HG02759 (cell line): ENCODE measurements around the gene MKI67.

Source experiments
- ATAC-seq: cut with Tn5 transposase; IDR thresholded peaks from one replicate; pipeline ENCODE4 v1.9.1; 2021; ENCODE audit warnings: mild to moderate bottlenecking, moderate library complexity; ENCODE audit not compliant: unreplicated experiment

MKI67 gene

DNA sequence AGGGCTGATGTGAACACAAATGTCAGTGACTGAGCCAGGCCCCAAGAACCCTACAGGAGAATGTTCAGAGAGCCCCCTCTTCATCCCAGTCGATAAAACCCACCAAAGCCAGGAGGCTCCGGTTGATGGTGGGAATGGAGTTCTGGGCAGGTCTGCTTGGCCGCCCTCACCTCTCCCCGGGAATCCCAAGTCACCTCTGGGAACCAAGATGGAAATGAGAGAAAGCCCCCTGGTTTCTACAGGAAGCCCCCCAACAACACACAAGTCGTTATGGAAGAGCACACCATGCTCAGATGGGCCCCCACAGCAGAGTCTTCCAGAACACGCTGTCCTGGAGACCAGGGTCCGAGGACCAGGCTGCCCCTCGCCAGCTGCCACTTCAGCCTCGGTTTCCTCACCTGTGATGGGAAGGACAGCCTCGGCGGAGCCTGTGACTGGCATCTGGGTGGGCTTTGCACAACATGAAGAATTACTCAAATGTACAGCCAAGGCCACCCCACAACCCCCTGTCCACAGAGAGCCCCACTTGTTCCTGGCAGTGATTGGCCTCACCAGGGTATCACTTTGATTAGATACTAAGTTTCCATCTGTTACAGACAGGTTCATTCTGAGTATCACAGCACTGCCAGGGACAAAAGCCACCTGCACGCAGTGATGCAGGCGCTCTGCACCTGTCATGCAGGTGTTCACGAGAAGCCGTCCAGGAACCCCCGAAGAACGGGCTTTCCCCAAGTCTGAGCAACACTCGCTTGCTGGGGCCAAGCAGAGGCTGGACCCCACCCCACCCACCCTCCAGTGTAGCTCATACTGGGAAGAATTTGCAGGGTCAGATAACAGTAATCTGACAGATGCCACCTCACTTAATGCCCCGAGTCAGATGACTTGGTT, 57.6 kb downstream of the MKI67 start:
- ATAC-seq = peak; percentile 1

DNA sequence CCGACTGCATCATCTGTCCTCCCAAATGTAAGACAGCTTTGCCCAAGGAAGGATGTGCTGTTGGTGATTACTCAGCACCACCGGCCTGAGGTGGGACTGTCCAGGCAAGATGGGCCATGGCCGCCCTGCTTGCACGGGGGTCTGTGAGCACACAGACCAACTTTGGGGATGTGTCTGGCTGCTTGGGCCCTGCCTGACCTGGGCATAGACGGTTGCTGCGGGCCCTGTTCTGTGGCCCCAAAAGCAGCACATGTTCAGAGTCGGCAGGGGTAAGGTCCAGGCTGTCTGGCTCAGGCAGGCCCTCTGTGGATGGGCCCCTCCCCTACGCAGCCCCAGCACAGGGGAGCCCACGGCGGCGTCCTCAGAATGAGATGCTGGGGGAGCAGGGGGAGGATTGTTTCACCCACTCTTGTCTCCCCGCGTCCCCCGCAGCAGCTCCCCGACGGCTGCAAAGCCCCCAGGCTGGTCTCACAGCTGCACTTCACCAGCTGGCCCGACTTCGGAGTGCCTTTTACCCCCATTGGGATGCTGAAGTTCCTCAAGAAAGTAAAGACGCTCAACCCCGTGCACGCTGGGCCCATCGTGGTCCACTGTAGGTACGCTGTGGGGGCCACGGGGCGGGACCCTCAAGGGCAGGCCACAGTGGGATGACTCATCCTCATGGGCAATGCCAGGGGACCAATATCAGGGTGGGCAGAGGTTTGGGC, 58.4 kb downstream of the MKI67 start:
- ATAC-seq = no peak

DNA sequence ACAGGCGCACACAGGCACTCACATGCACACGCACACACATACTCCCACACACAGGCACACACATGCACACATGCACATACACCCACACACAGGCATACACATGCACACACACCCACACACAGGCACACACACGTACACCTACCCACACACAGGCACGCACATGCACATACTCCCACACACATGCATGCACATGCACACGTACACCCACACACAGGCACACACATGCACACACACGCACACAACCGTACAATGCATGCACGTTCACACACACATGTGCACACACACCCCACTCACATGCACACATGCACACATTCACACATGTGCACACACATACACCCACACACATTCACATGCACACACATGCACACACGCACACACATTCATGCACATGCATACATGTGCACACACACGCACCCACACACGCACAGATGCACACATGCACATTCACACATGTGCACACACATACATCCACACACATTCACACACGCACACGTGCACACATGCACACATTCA, 59.3 kb downstream of the MKI67 start:
- no peak for ATAC-seq

DNA sequence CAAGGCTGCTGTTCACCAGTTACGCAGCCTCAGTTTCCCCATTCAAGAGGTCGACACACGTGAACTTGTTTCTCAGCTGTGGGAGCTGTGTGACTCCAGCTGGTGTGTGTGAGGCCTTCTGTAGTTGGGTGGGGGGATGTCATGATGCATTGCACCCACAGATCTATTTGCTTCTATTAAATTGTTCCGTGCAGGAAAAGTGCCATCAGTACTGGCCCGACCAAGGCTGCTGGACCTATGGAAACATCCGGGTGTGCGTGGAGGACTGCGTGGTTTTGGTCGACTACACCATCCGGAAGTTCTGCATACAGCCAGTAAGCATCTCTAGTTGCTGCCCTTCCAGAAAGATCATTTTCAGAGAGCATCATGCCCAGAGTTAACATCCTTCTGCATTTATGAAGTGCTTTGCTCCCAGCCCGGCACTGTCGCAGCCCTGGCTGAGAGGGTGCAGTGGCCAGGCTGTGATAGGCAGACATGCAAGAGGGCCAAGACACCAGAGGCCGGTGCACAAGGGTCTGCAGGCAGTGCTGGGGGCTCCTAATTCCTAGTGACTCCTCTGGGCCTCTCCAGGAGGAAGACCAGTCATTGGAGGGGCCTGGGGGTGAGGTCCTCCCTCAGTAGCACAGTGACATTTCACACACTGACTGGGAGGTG, 60.2 kb downstream of the MKI67 start:
- ATAC-seq = no peak

DNA sequence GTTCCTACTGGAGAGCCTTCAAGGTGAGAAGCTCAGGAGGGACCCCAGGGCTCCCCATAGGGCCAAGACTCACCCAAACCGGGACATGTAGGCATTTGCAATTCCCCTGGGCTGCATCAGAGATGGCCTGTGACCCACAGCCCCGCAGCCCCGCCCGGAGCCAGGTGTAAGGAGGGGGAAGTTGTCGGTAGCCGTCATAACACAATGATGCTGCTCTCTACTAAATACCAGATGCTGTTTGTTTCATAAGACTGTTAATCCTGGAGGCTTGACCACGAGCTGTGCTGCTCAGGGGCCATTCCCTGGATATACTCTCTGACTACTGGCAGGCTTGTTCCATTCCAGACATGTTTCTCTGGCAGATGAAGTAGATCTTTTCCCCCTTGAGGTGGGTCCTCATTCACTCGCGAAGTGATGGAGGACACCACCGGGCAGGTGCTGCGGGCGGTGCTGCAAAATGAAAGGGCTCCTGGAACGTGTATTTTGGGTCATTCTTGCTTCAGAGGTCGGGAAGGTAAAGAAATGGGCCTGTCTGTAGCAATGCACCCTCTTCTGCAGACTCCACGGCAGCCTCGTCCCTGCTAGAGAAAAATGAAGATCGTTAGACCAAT, 61.1 kb downstream of the MKI67 start:
- ATAC-seq = no peak

DNA sequence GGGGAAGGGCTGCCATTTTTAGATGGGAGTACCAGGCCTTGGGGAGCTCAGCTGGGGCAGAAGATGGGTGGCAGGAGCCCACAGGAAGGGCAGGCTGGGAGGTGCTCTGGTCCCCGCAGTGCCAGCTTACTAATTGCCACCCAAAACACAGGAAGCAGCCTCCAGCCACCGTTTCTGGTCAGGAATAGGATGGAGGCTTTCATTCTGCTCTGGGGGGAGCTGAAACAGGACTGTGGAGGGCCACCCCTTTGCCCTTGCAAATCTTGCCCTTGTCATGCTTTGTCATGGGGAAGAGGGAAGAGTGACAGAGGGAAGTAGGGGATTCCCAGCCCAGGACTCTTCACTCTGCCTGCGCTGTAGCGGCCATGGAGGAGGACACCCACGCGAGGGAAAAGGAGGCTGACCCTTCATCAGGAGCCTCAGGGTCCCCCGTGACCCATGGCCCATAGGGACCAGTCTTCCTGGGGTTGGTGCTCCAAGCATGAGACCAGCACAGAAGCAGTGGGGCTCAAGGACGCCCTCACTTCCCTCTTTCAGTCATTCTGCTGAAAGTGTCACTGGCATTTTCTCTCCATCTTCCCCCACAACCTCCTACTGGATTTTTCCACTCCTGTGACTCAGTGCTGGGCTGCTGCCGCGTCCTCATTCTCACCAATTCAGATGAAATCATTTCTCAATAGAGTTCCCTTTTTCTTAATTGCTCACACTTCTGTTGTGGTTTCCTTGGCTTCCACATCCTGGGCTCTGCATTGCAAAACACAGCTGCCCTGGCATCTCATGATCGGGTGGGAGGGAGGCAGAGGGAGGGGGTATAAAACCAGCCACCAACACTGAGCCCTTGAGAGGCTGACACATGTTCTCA, 61.9 kb downstream of the MKI67 start:
- peak; percentile 57 for ATAC-seq

DNA sequence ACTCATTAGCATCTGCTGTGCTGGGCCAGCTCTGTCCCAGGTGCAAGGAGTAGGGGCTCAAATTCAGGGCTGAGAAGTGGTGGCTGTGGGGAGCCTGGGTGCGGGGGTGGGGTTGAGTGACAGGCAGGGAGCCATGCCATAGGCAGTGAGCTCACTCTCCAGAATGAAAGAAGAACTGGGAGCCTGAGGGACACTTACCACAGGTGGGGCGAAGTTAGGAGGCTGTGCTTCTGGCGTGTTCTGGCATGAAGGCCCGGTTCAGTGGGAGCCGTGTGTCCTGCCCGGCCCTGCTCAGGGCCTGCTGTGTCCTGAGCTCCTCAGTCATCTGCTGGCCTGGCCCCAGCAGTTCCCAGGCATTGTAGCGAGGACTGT, 62.5 kb downstream of the MKI67 start:
- peak; percentile 24 for ATAC-seq

DNA sequence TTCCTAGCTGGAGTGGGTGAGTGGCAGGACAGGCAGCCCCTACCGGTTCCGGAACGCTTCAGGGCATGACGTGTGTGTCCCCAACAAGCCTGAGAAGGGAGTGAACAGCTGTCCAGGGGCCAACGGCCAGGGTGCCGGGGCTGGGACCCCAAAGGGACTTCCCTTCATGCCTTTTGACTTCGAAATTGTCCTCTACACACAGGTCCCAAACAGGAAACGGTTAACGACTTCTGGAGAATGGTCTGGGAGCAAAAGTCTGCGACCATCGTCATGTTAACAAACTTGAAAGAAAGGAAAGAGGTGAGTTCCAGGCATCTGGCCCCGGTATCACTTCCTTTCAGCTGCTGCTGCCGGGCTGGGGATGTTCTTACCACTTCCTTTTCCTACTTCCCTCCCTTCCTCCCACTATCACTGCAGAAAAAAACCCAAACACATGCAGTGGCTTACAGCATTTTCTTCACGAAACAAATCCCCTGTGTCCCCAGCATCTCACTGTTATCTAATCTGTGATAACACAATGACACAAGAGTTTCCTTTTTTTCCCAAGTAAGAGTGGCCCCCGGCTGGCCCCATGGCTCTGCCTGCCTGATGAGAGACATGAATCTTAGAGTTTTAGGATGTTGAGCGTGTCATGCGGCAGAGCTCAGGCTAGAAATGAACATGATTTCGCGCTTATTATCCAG, 63.2 kb downstream of the MKI67 start:
- peak; percentile 47 for ATAC-seq

DNA sequence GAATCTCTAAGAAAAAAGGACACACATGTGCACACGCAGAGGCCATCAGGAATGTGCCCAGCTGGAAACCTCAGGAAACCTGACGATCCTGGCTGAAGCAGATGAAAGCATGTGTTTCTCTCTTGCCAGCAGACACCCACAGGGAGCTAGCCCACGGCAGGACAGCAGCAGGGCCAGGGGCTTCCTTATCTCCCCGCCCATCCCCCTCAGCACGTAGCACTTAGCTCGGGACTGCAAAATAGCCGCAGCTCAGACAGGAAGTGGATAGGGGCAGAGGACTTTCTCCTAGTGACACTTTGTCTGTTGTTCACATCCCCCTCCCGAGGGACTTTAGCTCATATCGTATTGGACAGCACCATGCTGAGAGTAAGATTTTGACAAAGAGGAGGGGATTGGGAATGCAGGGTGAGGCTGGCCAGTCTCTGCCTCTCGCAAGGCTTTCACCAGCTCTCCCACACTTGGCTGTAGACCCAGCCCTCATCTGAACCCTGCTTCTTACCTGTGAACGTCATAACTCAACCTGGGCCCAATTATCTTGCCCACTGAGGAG, 63.8 kb downstream of the MKI67 start:
- peak; percentile 4 for ATAC-seq

DNA sequence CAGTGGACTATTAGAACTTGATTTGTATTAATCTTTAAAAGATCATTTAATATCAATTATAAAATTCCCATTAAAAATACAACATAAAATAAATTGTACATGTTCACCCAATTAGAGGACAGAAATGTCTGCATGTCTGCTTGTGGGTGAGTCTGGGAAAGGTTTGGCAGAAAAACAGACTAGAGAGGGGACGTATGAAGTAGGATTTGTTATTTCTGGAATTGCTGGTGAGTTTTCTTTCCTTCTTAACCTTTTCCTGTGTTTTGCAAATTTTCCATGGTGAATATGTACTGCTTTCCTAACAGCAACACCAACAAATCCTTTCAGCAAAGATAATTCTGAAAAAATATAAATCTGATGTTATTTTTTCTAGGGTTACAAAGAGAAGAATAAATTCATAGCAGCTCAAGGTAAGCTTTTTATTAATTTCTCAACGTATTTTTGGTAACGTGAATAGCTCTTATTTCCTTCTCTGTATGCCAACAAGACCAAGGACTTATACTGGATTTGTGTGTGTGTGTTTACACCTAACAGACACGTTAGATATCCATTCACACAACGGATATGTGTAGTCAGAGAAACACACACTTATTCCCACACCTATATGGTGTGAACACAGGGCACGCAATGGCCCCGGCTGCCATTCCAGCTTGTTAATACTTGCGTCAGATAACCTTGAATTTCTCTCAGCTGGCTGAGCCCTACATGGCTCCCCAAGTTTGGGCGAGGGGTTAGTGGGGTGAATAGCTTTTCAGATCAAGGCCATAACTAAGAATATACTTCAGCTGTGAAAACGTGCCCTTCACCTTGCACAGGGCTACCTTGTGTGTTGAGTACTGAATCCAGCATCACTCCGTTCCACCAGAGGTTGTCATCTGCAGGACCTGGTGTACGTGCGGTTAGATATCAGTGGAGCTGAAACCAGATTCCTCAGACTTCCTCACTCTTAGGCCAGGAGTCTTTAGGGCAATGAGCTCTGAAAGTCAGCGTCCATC, 64.6 kb downstream of the MKI67 start:
- ATAC-seq = no peak

DNA sequence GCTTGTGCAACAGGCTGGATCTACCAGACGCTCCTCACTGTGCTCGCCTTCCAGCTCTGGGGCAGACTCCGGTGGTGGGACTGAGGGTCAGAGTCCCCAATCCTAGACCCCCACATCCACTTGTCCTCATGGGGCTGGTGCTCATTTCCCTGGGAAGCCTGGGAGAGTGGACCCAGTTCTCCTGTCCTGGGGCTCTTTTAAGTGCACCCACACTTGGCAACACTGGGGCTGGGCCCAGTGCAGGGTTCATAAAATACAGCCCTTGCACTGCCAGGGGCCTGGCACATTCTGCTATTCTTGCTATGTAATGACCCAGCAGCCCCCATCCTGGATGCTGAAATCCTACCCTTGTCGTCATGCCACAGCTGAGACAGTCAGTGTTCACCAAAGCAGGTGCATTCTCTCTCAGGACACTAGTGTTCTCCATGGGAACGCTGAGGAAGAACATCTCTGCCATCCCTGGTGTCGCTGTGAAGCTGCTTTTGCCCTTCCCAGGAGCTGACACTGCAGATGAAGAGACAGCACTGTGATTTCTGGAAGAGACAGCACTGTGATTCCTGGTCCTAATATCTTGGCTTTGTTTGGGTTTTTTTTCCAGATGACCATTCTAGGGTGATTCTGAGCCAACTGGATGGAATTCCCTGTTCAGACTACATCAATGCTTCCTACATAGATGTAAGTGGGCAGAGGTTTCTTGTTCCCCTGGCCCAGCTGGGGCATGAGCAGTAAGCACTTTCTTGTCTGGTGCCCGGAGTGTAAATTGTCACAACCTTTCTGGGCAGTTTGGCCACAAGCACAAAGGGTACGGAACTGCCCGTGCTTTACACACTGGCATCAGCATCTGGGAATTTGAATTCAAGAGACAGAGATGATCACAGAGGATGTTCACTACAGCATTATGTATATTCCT, 65.6 kb downstream of the MKI67 start:
- ATAC-seq = no peak

DNA sequence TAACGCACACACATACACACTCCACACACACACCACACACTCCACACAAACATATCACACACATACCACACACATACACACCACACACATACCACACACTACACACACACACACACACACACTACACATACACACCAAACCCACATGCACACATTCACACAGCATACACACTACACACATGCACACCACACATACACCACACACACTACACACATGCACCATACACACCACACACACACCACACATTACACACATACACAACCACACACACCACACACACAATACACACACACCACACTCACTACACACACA, 66.3 kb downstream of the MKI67 start:
- no peak for ATAC-seq

DNA sequence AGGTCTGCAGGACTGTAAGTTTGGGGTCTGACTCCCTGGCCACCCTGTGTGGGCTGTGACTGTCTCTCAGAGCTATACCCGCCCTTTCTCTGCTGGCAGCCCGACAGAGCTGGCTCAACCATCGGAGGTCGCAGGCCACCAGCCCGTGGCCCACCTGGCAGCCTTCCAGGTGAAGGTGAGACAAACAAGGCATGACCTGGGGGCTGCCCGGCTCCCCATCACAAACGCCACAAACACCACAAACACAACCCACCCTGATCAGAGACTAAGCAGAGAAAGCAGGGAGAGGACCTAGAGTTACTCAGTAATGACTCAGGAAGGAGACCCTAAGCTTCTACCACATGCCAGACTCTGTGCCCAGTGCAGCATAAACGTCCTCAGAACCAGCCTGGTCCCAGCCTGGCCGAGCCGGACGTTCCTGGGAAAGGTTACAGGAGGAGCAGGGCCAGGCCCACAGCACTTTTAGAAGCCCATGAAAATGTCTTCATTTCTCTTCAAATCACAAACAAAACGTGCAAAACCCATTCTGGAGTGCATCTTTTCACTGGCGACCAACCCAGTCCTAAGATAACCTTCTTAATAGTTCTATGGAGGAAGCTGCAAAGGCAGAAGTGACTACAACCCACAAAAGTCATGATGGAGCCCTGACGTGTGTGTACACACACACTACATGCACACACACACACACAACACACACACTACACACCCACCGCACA, 66.8 kb downstream of the MKI67 start:
- no peak for ATAC-seq

DNA sequence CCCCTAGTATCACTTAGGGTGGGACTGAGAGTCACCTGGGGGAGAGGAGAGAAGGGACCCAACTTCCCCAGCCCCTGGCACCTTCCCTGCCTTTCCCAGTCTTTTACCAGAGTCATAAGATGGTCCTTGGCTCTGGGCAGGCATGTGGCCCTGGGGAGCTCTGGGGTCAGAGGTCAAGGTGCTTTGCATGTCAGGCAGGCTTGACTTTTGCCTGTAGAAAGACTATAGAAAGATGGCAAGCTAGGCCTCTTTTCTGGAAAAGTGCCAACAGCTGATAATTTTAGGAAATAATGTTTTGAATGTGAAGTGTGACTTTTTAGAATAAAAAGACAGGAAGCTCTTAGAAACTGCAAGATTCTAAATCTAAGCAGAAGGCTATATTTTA, 67.5 kb downstream of the MKI67 start:
- ATAC-seq = no peak

DNA sequence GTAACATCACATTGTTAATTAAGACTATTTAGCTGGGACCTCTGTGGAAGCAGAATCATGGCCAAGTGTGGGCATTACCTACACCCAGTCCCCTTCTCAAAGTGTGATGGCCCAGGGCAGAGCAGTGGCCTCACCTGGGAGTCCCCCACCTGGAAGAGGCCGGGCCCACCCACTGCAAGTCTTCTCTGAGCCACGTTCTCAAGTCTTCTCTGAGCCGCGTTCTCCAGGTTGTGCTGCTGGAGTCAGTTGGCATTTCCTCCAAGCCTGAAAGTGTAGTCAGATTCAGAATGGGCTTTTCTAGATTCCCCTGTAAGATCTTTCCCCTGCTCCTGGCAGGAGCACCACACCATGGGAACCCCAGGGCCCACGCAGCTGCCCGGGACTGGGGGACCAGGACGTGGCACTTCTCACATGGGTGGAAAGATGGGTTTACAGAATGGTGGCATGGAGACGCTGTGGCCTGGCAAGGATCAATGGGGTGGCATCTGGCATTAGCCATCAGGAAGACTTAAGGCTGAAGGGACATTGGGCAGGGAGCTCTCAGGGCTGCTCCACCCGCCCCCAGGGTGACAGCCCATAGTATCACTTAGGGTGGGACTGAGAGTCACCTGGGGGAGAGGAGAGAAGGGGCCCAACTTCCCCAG, 68.0 kb downstream of the MKI67 start:
- ATAC-seq = no peak
